Lower leg skin (tissue), 3 donors: Measurements from ENCODE around the gene HTR1E.

Source experiments
- POLR2A ChIP-seq, 2 donors: fragments of 450-650 bp; IDR thresholded peaks; one replicate each; pipeline ENCODE4 v1.6.1; 2016 to 2017; ENCODE audit warnings: antibody characterized with exemption in 2 of 2, mild to moderate bottlenecking in 1 of 2, moderate library complexity in 1 of 2
- TF ChIP-seq, protein P1 (sequence below), 3 donors: fragments of 450-650 bp; IDR thresholded peaks; one replicate each; pipeline ENCODE4 v1.5.1; 2016; ENCODE audit warnings: antibody characterized with exemption in 3 of 3, mild to moderate bottlenecking in 3 of 3, moderate library complexity in 2 of 3

DNA sequence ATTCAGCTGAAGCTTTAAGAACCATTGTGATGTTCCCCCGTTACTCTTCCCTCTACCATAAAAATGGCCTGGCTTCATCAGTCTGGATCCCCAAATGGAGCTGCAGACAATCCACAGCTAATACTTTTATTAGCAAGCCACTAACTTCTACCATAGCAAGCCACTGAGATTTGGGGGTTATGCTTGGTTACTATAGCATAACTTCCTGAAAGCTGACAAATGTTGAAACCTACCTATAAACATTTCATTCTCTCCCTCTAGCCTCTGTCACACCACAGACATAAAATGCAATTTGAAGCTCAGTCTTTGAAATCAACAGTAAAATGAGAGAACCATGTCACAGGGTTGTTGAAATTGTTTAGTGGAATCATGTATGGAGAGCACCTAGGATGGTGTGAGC, 3.0 kb upstream of the HTR1E start:
- TF ChIP-seq, protein P1, sequence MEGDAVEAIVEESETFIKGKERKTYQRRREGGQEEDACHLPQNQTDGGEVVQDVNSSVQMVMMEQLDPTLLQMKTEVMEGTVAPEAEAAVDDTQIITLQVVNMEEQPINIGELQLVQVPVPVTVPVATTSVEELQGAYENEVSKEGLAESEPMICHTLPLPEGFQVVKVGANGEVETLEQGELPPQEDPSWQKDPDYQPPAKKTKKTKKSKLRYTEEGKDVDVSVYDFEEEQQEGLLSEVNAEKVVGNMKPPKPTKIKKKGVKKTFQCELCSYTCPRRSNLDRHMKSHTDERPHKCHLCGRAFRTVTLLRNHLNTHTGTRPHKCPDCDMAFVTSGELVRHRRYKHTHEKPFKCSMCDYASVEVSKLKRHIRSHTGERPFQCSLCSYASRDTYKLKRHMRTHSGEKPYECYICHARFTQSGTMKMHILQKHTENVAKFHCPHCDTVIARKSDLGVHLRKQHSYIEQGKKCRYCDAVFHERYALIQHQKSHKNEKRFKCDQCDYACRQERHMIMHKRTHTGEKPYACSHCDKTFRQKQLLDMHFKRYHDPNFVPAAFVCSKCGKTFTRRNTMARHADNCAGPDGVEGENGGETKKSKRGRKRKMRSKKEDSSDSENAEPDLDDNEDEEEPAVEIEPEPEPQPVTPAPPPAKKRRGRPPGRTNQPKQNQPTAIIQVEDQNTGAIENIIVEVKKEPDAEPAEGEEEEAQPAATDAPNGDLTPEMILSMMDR (IDR thresholded peaks at IDR 0.05) = no peak
- no peak for TF ChIP-seq POLR2A (IDR thresholded peaks at IDR 0.05)
